HepG2 (cell line): ENCODE results near the gene CSNK1E. TPM values are rescaled to one million over a fixed set of nuclear protein-coding genes. Genes with fewer than 3 reads are reported as not detected.
A peak's percentile ranks its signal among the peaks of the same experiment; 100 is the strongest.

Experiments
- ATF7 ChIP-seq, 2 experiments: fragments of 450-650 bp in 1 of 2; sonication (generic) in 1 of 2; formaldehyde crosslinking in 1 of 2; IDR thresholded peaks; 2 replicates each; pipeline versions ENCODE4 v1.4.0 to v1.6.1; 2016 to 2020; ENCODE audit warnings: antibody characterized with exemption in 1 of 2, mild to moderate bottlenecking in 1 of 2, missing genetic modification reagents in 1 of 2
- ATRX ChIP-seq: sonication (generic); formaldehyde crosslinking; IDR thresholded peaks from 2 replicates; pipeline ENCODE4 v1.4.0; 2020; ENCODE audit warnings: missing genetic modification reagents, borderline replicate concordance
- GATAD1 ChIP-seq: IDR thresholded peaks from 2 replicates; pipeline ENCODE4 v1.6.1; 2016; ENCODE audit warnings: missing genetic modification reagents, missing compliant biosample characterization
- HNRNPUL1 ChIP-seq: fragments of 200-400 bp; formaldehyde crosslinking; IDR thresholded peaks from 2 replicates; pipeline ENCODE4 v1.6.1; 2017; ENCODE audit warnings: low read depth, mild to moderate bottlenecking, low read length, moderate library complexity
- ISL2 ChIP-seq: sonication (generic); formaldehyde crosslinking; IDR thresholded peaks from 2 replicates; pipeline ENCODE4 v1.5.0; 2020; ENCODE audit warnings: missing genetic modification reagents
- MEIS2 ChIP-seq: sonication (generic); formaldehyde crosslinking; IDR thresholded peaks from 2 replicates; pipeline ENCODE4 v1.9.0; 2021; ENCODE audit warnings: mild to moderate bottlenecking, missing genetic modification reagents
- NCOA1 ChIP-seq: sonication (generic); formaldehyde crosslinking; IDR thresholded peaks from 2 replicates; pipeline ENCODE4 v1.9.0; 2021; ENCODE audit warnings: missing genetic modification reagents
- NFE2 ChIP-seq: sonication (generic); formaldehyde crosslinking; IDR thresholded peaks from 2 replicates; pipeline ENCODE4 v1.4.0; 2020; ENCODE audit warnings: missing genetic modification reagents
- SP140L ChIP-seq: sonication (generic); formaldehyde crosslinking; IDR thresholded peaks from 2 replicates; pipeline ENCODE4 v1.4.0; 2020; ENCODE audit warnings: missing genetic modification reagents, borderline replicate concordance
- ZBTB3 ChIP-seq: sonication (generic); formaldehyde crosslinking; IDR thresholded peaks from 2 replicates; pipeline ENCODE4 v1.4.0; 2020; ENCODE audit warnings: low read depth, mild to moderate bottlenecking, moderate library complexity, missing genetic modification reagents, borderline replicate concordance
- ZNF446 ChIP-seq: sonication (generic); formaldehyde crosslinking; IDR thresholded peaks from 2 replicates; pipeline ENCODE4 v1.5.0; 2020; ENCODE audit warnings: mild to moderate bottlenecking, missing genetic modification reagents
- ZNF451 ChIP-seq: sonication (generic); formaldehyde crosslinking; IDR thresholded peaks from 2 replicates; pipeline ENCODE4 v1.5.0; 2020; ENCODE audit warnings: mild to moderate bottlenecking, missing genetic modification reagents
- polyA plus RNA-seq, 8 experiments: library from polyadenylated mRNA; depleted of rRNA in 3 of 8; stranded (reverse) in 7 of 8; unstranded in 1 of 8; fragments of >200 nt; fragmentation: Illumina TruSeq in 4 of 8; extraction: Trizol in 4 of 8; gene quantifications; 2 replicates each; pipeline versions ENCODE4 v1.2.1 to v1.2.3, GENCODE V29; 2011 to 2016; ENCODE audit warnings: low read depth in 4 of 8, missing spikeins in 1 of 8, mixed read lengths in 1 of 8; ENCODE audit not compliant: insufficient read depth in 1 of 8
- total RNA-seq, 5 experiments: library from RNA; depleted of rRNA; stranded (reverse); fragments of >200 nt; fragmentation: Illumina TruSeq; extraction: Trizol; gene quantifications; 2 replicates each; pipeline ENCODE4 v1.2.3, GENCODE V29; 2016; ENCODE audit warnings: low read depth in 1 of 5
- TF ChIP-seq, protein P1 (sequence below): IDR thresholded peaks from 2 replicates; pipeline ENCODE4 v1.6.1; 2016; ENCODE audit warnings: low read depth, borderline replicate concordance
- TF ChIP-seq, protein P2 (sequence below): sonication (generic); formaldehyde crosslinking; IDR thresholded peaks from 2 replicates; pipeline ENCODE4 v1.5.0; 2020; ENCODE audit warnings: mild to moderate bottlenecking, low read depth, missing genetic modification reagents, borderline replicate concordance
- TF ChIP-seq, protein P3 (sequence below): sonication (generic); formaldehyde crosslinking; IDR thresholded peaks from 2 replicates; pipeline ENCODE4 v1.8.1; 2023; ENCODE audit warnings: mild to moderate bottlenecking, missing genetic modification reagents
- TF ChIP-seq, protein P4 (sequence below): sonication (generic); formaldehyde crosslinking; IDR thresholded peaks from 2 replicates; pipeline ENCODE4 v1.5.0; 2020; ENCODE audit warnings: missing genetic modification reagents, mild to moderate bottlenecking, borderline replicate concordance
- TF ChIP-seq, protein P5 (sequence below): sonication (generic); formaldehyde crosslinking; IDR thresholded peaks from 2 replicates; pipeline ENCODE4 v1.4.0; 2020; ENCODE audit warnings: missing genetic modification reagents, borderline replicate concordance
- TF ChIP-seq, protein P6 (sequence below): sonication (generic); formaldehyde crosslinking; IDR thresholded peaks from 2 replicates; pipeline ENCODE4 v1.8.0; 2022; ENCODE audit warnings: low read depth, missing genetic modification reagents

Gene CSNK1E
- total and polyA plus RNA-seq, 2 of the 13 experiments (the other 11 are each of a cell fraction or from before 2014, with no cell fraction given), result 34.7 to 129 TPM

DNA sequence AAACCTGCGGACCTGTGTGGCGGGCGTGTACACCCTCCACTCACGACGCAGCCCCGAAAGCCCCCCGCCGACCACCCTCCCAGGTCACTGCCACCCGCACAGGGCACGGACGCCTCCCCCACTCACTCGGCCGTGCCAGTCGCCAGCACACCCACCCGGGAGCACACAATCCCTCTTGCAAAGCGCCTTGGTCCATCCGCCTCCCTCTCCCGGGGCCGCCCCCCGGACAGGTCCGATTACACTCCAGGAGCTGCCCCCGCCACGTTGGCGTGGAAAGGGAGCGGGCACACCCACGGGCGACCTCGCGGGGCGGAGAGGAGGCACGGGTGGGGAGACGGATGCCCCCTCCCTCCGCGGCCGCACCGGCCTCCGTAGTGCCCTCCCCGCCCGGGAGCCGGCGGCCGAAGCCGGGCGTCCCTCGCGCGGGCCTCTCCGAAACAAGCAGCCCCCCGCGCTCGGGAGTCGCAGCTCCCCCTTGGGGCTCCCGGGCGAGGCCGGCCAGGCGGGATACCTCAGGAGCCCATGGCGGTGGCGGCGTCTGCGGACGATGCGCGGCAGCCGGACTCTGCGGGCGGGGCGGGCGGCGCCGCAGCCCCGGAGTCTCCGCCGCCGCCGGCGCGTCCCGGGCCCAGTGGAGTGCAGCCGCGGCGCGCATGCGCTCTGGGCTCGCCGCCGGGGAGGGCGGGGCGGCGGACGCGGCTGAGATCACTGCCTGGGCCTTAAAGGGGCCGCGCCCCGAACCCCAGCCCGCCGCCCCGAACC lies 44.7 kb downstream of the CSNK1E start, which contains the start of gene TMEM184B (continued):
- TF ChIP-seq, protein P1, sequence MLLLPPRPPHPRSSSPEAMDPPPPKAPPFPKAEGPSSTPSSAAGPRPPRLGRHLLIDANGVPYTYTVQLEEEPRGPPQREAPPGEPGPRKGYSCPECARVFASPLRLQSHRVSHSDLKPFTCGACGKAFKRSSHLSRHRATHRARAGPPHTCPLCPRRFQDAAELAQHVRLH (CRISPR knock-in tag), result no peak
- TF ChIP-seq ISL2 (CRISPR knock-in tag), result peak; percentile 16; the same call in 1 of the 2 replicates
- no peak for TF ChIP-seq HNRNPUL1
- peak; percentile 29; the same call in 1 of the 2 replicates for TF ChIP-seq MEIS2
- peak; percentile 17; the same call in 1 of the 2 replicates for TF ChIP-seq ZNF446 (CRISPR knock-in tag)
- TF ChIP-seq, protein P2, sequence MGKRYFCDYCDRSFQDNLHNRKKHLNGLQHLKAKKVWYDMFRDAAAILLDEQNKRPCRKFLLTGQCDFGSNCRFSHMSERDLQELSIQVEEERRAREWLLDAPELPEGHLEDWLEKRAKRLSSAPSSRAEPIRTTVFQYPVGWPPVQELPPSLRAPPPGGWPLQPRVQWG (CRISPR knock-in tag), result no peak
- TF ChIP-seq, protein P3, sequence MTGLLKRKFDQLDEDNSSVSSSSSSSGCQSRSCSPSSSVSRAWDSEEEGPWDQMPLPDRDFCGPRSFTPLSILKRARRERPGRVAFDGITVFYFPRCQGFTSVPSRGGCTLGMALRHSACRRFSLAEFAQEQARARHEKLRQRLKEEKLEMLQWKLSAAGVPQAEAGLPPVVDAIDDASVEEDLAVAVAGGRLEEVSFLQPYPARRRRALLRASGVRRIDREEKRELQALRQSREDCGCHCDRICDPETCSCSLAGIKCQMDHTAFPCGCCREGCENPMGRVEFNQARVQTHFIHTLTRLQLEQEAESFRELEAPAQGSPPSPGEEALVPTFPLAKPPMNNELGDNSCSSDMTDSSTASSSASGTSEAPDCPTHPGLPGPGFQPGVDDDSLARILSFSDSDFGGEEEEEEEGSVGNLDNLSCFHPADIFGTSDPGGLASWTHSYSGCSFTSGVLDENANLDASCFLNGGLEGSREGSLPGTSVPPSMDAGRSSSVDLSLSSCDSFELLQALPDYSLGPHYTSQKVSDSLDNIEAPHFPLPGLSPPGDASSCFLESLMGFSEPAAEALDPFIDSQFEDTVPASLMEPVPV (CRISPR knock-in tag), result peak; percentile 36; the same call in 1 of the 2 replicates
- no peak for TF ChIP-seq NFE2 (CRISPR knock-in tag)
- TF ChIP-seq ZNF451 (CRISPR knock-in tag), result 0 out of 2 replicates have a peak, but pooled peaks have one; percentile 29
- TF ChIP-seq ATRX (CRISPR knock-in tag), result no peak
- TF ChIP-seq, protein P4, sequence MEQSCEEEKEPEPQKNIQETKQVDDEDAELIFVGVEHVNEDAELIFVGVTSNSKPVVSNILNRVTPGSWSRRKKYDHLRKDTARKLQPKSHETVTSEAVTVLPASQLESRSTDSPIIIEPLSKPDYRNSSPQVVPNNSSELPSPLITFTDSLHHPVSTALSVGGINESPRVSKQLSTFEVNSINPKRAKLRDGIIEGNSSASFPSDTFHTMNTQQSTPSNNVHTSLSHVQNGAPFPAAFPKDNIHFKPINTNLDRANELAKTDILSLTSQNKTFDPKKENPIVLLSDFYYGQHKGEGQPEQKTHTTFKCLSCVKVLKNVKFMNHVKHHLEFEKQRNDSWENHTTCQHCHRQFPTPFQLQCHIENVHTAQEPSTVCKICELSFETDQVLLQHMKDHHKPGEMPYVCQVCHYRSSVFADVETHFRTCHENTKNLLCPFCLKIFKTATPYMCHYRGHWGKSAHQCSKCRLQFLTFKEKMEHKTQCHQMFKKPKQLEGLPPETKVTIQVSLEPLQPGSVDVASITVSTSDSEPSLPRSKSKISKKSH (CRISPR knock-in tag), result no peak
- TF ChIP-seq, protein P5, sequence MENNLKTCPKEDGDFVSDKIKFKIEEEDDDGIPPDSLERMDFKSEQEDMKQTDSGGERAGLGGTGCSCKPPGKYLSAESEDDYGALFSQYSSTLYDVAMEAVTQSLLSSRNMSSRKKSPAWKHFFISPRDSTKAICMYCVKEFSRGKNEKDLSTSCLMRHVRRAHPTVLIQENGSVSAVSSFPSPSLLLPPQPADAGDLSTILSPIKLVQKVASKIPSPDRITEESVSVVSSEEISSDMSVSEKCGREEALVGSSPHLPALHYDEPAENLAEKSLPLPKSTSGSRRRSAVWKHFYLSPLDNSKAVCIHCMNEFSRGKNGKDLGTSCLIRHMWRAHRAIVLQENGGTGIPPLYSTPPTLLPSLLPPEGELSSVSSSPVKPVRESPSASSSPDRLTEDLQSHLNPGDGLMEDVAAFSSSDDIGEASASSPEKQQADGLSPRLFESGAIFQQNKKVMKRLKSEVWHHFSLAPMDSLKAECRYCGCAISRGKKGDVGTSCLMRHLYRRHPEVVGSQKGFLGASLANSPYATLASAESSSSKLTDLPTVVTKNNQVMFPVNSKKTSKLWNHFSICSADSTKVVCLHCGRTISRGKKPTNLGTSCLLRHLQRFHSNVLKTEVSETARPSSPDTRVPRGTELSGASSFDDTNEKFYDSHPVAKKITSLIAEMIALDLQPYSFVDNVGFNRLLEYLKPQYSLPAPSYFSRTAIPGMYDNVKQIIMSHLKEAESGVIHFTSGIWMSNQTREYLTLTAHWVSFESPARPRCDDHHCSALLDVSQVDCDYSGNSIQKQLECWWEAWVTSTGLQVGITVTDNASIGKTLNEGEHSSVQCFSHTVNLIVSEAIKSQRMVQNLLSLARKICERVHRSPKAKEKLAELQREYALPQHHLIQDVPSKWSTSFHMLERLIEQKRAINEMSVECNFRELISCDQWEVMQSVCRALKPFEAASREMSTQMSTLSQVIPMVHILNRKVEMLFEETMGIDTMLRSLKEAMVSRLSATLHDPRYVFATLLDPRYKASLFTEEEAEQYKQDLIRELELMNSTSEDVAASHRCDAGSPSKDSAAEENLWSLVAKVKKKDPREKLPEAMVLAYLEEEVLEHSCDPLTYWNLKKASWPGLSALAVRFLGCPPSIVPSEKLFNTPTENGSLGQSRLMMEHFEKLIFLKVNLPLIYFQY, result no peak
- no peak for TF ChIP-seq ATF7 (IDR thresholded peaks at IDR 0.05)
- 0 out of 2 replicates have a peak, but pooled peaks have one; percentile 31 for TF ChIP-seq ATF7 (CRISPR knock-in tag; IDR thresholded peaks at IDR 0.05)
- no peak for TF ChIP-seq SP140L (CRISPR knock-in tag)
- no peak for TF ChIP-seq GATAD1 (CRISPR knock-in tag)
- TF ChIP-seq, protein P6, sequence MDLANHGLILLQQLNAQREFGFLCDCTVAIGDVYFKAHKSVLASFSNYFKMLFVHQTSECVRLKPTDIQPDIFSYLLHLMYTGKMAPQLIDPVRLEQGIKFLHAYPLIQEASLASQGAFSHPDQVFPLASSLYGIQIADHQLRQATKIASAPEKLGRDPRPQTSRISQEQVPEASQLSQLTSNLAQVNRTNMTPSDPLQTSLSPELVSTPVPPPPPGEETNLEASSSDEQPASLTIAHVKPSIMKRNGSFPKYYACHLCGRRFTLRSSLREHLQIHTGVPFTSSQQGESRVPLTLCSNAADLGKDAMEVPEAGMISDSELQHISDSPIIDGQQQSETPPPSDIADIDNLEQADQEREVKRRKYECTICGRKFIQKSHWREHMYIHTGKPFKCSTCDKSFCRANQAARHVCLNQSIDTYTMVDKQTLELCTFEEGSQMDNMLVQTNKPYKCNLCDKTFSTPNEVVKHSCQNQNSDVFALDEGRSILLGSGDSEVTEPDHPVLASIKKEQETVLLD (CRISPR knock-in tag), result peak; percentile 71; the same call in 1 of the 2 replicates
- no peak for TF ChIP-seq ZBTB3 (CRISPR knock-in tag)
- TF ChIP-seq NCOA1 (CRISPR knock-in tag), result no peak
